GM12878 (cell line): ENCODE results near the gene DNAJC17. TPM values are rescaled to one million over a fixed set of nuclear protein-coding genes. Genes with fewer than 3 reads are reported as not detected.

Experiments
- FOXM1 ChIP-seq: IDR thresholded peaks from 2 replicates; pipeline ENCODE4 v1.6.1; 2012; ENCODE audit warnings: low read depth, mild to moderate bottlenecking, inconsistent platforms, low read length, moderate library complexity
- SREBF1 ChIP-seq: IDR thresholded peaks from 2 replicates; pipeline ENCODE4 v1.6.1; 2012; ENCODE audit warnings: mild to moderate bottlenecking, low read length
- ZNF687 ChIP-seq: fragments of 450-650 bp; IDR thresholded peaks from 2 replicates; pipeline ENCODE4 v1.6.1; 2017; ENCODE audit warnings: mild to moderate bottlenecking, moderate library complexity
- polyA plus RNA-seq, 11 experiments: library from polyadenylated mRNA; depleted of rRNA in 4 of 11; unstranded in 6 of 11; stranded (reverse) in 5 of 11; fragments of >200 nt; fragmentation: Nextera tagmentation in 4 of 11; fragmentation: Illumina TruSeq in 1 of 11; extraction: Ambion mirVana in 4 of 11; extraction: Trizol in 1 of 11; gene quantifications; 1 replicate in 1 of 11; 2 replicates in 10 of 11; pipeline versions ENCODE4 v1.2.1 to v1.2.3, GENCODE V29; 2011 to 2016; ENCODE audit warnings: inconsistent platforms in 2 of 11, missing spikeins in 2 of 11, low read depth in 1 of 11
- total RNA-seq, 4 experiments: library from RNA; depleted of rRNA in 3 of 4; stranded (reverse); fragments of >200 nt in 3 of 4; fragmentation: Illumina TruSeq in 1 of 4; extraction: Trizol in 1 of 4; gene quantifications; 2 replicates each; pipeline versions ENCODE4 v1.2.1 to v1.2.3, GENCODE V29; 2013 to 2021
- TF ChIP-seq, protein P1 (sequence below): IDR thresholded peaks from 2 replicates; pipeline ENCODE4 v1.6.1; 2011; ENCODE audit warnings: borderline replicate concordance, low read depth, mild to moderate bottlenecking, moderate library complexity, mixed read lengths, low read length; ENCODE audit not compliant: insufficient read depth; ENCODE audit errors: extremely low read length

Gene DNAJC17
- total and polyA plus RNA-seq, 10 of the 15 experiments (the other 5 are each of a cell fraction or from before 2014, with no cell fraction given) = 6.1 to 62.8 (median 45.4) TPM

- TF ChIP-seq, protein P1, sequence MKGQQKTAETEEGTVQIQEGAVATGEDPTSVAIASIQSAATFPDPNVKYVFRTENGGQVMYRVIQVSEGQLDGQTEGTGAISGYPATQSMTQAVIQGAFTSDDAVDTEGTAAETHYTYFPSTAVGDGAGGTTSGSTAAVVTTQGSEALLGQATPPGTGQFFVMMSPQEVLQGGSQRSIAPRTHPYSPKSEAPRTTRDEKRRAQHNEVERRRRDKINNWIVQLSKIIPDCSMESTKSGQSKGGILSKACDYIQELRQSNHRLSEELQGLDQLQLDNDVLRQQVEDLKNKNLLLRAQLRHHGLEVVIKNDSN = no peak
- TF ChIP-seq FOXM1 = no peak
- TF ChIP-seq SREBF1 = no peak
- no peak for TF ChIP-seq ZNF687
These were observed 43.4 kb upstream of the DNAJC17 start (continued) for GRCh38 chr15:40850576-40851112.
